GM21515 (cell line): ENCODE data around the gene TNNI2.

ENCODE experiments used
- ATAC-seq: cut with Tn5 transposase; IDR thresholded peaks from one replicate; pipeline ENCODE4 v1.9.1; 2021; ENCODE audit not compliant: unreplicated experiment

TNNI2 gene

GRCh38 chr11:1844221-1845094, 5.7 kb downstream of the TNNI2 start:
- no peak for ATAC-seq

GRCh38 chr11:1845095-1845429, 6.3 kb downstream of the TNNI2 start:
- ATAC-seq, result no peak

- ATAC-seq, result no peak
Observed at GRCh38 chr11:1845561-1846452, 7.0 kb downstream of the TNNI2 start.

- ATAC-seq, result no peak
Observed at GRCh38 chr11:1846453-1846932, 7.7 kb downstream of the TNNI2 start.

- no peak for ATAC-seq
Observed at GRCh38 chr11:1847006-1847735, 8.4 kb downstream of the TNNI2 start.

GRCh38 chr11:1847926-1848639, 9.3 kb downstream of the TNNI2 start:
- no peak for ATAC-seq

GRCh38 chr11:1848640-1849430, 10.1 kb downstream of the TNNI2 start:
- ATAC-seq, result no peak

GRCh38 chr11:1851468-1852180, 12.8 kb downstream of the TNNI2 start:
- ATAC-seq, result no peak

GRCh38 chr11:1852271-1852876, 13.6 kb downstream of the TNNI2 start:
- ATAC-seq, result peak; percentile 0

- peak; percentile 41 for ATAC-seq
Observed at GRCh38 chr11:1852877-1853276, 14.1 kb downstream of the TNNI2 start, which contains the start of gene LSP1. Gene LSP1 (plus strand): TSS chr11:1853084. CDS start chr11:1853145, 61 bp downstream.

- ATAC-seq, result no peak
Observed at GRCh38 chr11:1853376-1854131, 14.8 kb downstream of the TNNI2 start.

GRCh38 chr11:1854132-1854948, 15.6 kb downstream of the TNNI2 start:
- ATAC-seq, result peak; percentile 11

GRCh38 chr11:1854949-1855885, 16.4 kb downstream of the TNNI2 start:
- peak; percentile 31 for ATAC-seq

GRCh38 chr11:1855886-1856265, 17.1 kb downstream of the TNNI2 start:
- no peak for ATAC-seq

- no peak for ATAC-seq
Observed at GRCh38 chr11:1856306-1857005, 17.7 kb downstream of the TNNI2 start.
